HUES64 (cell line): ENCODE results near the gene CSAG2. TPM values are rescaled to one million over a fixed set of nuclear protein-coding genes. Genes with fewer than 3 reads are reported as not detected.
"Not testable (repeated sequence)": the region's sequence is repeated elsewhere in the genome, so short reads cannot be mapped to it uniquely, and the experiment has no call there.

Experiments
- H3K27ac ChIP-seq: 2 replicates; pipeline ENCODE4 v1.7.0; 2013; ENCODE audit warnings: low read depth, low read length, inconsistent platforms
- H3K27me3 ChIP-seq: 2 replicates; pipeline ENCODE4 v1.6.1; 2013; ENCODE audit warnings: mild to moderate bottlenecking, low read length; ENCODE audit not compliant: insufficient read depth
- H3K36me3 ChIP-seq: 2 replicates; pipeline ENCODE4 v1.6.1; 2013; ENCODE audit warnings: mild to moderate bottlenecking, low read length; ENCODE audit not compliant: insufficient read depth
- H3K4me1 ChIP-seq: 2 replicates; pipeline ENCODE4 v1.6.1; 2013; ENCODE audit warnings: mild to moderate bottlenecking, low read length, moderate library complexity; ENCODE audit not compliant: insufficient read depth
- H3K4me3 ChIP-seq: 2 replicates; pipeline ENCODE4 v1.5.1; 2013; ENCODE audit warnings: mild to moderate bottlenecking, low read length, moderate library complexity
- H3K9ac ChIP-seq: 2 replicates; pipeline ENCODE4 v1.6.1; 2013; ENCODE audit warnings: mild to moderate bottlenecking, low read depth, low read length
- H3K9me3 ChIP-seq: 2 replicates; pipeline ENCODE4 v1.6.1; 2013; ENCODE audit warnings: low read depth, low read length; ENCODE audit not compliant: insufficient read depth
- WGBS: fragments of 150-250, 120-280 bp; methylation state at CpG from one replicate; pipeline ENCODE4 v1.1.7; 2013; ENCODE audit warnings: missing lambda C conversion rate; 5-methylcytosine and 5-hydroxymethylcytosine counted together
- polyA plus RNA-seq, 2 experiments: library from polyadenylated mRNA; stranded (reverse); fragments of 50-300 nt; gene quantifications; one replicate each; pipeline ENCODE4 v1.2.3, GENCODE V29; 2013

The CSAG2 gene
- polyA plus RNA-seq (2013, experiment 1 of 2) = not detected
- polyA plus RNA-seq (2013, experiment 2 of 2) = not detected

- not testable (repeated sequence) for H3K27ac ChIP-seq, H3K4me3 ChIP-seq, H3K27me3 ChIP-seq, H3K9ac ChIP-seq, H3K4me1 ChIP-seq, H3K36me3 ChIP-seq, H3K9me3 ChIP-seq
- no CpG with 5 or more reads among the region's 2 CpGs for WGBS
Observed at GRCh38 chrX:152709173-152709572, at the start of gene CSAG2. Gene CSAG2, minus strand, starts transcription at chrX:152709273. Its CDS starts 161 bp downstream, at chrX:152709112.

- WGBS = no CpG with 5 or more reads among the region's 5 CpGs
- H3K27me3 ChIP-seq, H3K36me3 ChIP-seq, H3K9me3 ChIP-seq, H3K9ac ChIP-seq, H3K27ac ChIP-seq, H3K4me3 ChIP-seq, H3K4me1 ChIP-seq: not testable (repeated sequence)
Observed at GRCh38 chrX:152754871-152755270, 45.8 kb upstream of the CSAG2 start.

GRCh38 chrX:152753686-152754650 is 44.9 kb upstream of the CSAG2 start, which contains the start of gene MAGEA2:
Gene MAGEA2, minus strand, starts transcription at chrX:152753842. Its CDS starts 2,479 bp downstream, at chrX:152751363.
- H3K27ac ChIP-seq, H3K9me3 ChIP-seq: not testable (repeated sequence)
- no CpG with 5 or more reads among the region's 35 CpGs for WGBS

GRCh38 chrX:152738560-152738959 is 29.5 kb upstream of the CSAG2 start:
- Histone ChIP-seq H3K27me3 (no peaks in the 10 kb centered on the region), H3K4me1 (no peaks in the 10 kb centered on the region), H3K4me3 (no peak overlapping the region), H3K27ac (no peak overlapping the region), H3K9ac (no peak overlapping the region), H3K9me3 (no peaks in the 10 kb centered on the region), H3K36me3 (no peaks in the 10 kb centered on the region)
- 80% methylated on average over 1 of the region's 5 CpGs for WGBS

More at GRCh38 chrX:152753686-152754650, 44.9 kb upstream of the CSAG2 start, which contains the start of gene MAGEA2:
- not testable (repeated sequence) for H3K9ac ChIP-seq, H3K36me3 ChIP-seq, H3K27me3 ChIP-seq, H3K4me3 ChIP-seq, H3K4me1 ChIP-seq

- H3K27ac ChIP-seq, H3K9me3 ChIP-seq, H3K9ac ChIP-seq, H3K4me1 ChIP-seq, H3K36me3 ChIP-seq, H3K4me3 ChIP-seq, H3K27me3 ChIP-seq: not testable (repeated sequence)
- 95% methylated on average over 12 of the region's 12 CpGs for whole genome bisulfite sequencing
Observed at GRCh38 chrX:152736528-152736927, 27.5 kb upstream of the CSAG2 start.

- Histone ChIP-seq H3K27me3 (no peaks in the 10 kb centered on the region), H3K9me3 (no peaks in the 10 kb centered on the region), H3K4me3 (no peak overlapping the region), H3K36me3 (no peaks in the 10 kb centered on the region), H3K4me1 (no peaks in the 10 kb centered on the region), H3K9ac (no peak overlapping the region), H3K27ac (no peak overlapping the region)
- 88% methylated on average over 12 of the region's 12 CpGs for WGBS
Observed at GRCh38 chrX:152735860-152736511, 26.9 kb upstream of the CSAG2 start.

- Histone ChIP-seq H3K9me3 (no peaks in the 10 kb centered on the region), H3K4me1 (no peaks in the 10 kb centered on the region), H3K27me3 (no peaks in the 10 kb centered on the region), H3K36me3 (no peaks in the 10 kb centered on the region), H3K9ac (no peak overlapping the region), H3K27ac (no peak overlapping the region), H3K4me3 (no peak overlapping the region)
- 86% methylated on average over 2 of the region's 2 CpGs for WGBS
Observed at GRCh38 chrX:152735101-152735500, 26.0 kb upstream of the CSAG2 start.

GRCh38 chrX:152734143-152734858 is 25.2 kb upstream of the CSAG2 start:
- H3K9ac ChIP-seq, H3K36me3 ChIP-seq, H3K9me3 ChIP-seq, H3K27me3 ChIP-seq, H3K4me3 ChIP-seq, H3K27ac ChIP-seq, H3K4me1 ChIP-seq: not testable (repeated sequence)
- 97% methylated on average over 22 of the region's 22 CpGs for WGBS

- no peak within 1 kb of the TSS for H3K4me3 ChIP-seq
Observed at GRCh38 chrX:152733261-152733975, 24.3 kb upstream of the CSAG2 start, which contains the start of the genes CSAG1 and MAGEA12. Gene CSAG1, minus strand, starts transcription at chrX:152733721. Its CDS starts 1,261 bp downstream, at chrX:152732460. Gene MAGEA12, plus strand, starts transcription at chrX:152733757. Its CDS starts 2,405 bp downstream, at chrX:152736162.

GRCh38 chrX:152725409-152725808 is 16.3 kb upstream of the CSAG2 start:
- no peak overlapping the region for H3K9ac ChIP-seq
- no peaks in the 10 kb centered on the region for H3K4me1 ChIP-seq
- WGBS = 68% methylated on average over 6 of the region's 7 CpGs
- H3K36me3 ChIP-seq = no peaks in the 10 kb centered on the region
- no peak overlapping the region for H3K27ac ChIP-seq
- no peak overlapping the region for H3K4me3 ChIP-seq
- H3K9me3 ChIP-seq = no peaks in the 10 kb centered on the region
- H3K27me3 ChIP-seq = no peaks in the 10 kb centered on the region

More at GRCh38 chrX:152733261-152733975, 24.3 kb upstream of the CSAG2 start, which contains the start of the genes CSAG1 and MAGEA12:
- H3K9me3 ChIP-seq = no peaks in the 10 kb centered on the region
- H3K27ac ChIP-seq = no peak within 1 kb of the TSS
- 94% methylated on average over 13 of the region's 21 CpGs for WGBS
- no peak within 1 kb of the TSS for H3K9ac ChIP-seq
- H3K36me3 ChIP-seq = no peaks in the 10 kb centered on the region
- H3K4me1 ChIP-seq = no peaks in the 10 kb centered on the region
- H3K27me3 ChIP-seq = no peaks in the 10 kb centered on the region
